GM12874 (cell line): ENCODE results near the gene SCNM1.

Source experiments
- TF ChIP-seq, protein P1 (sequence below): IDR thresholded peaks from 2 replicates; pipeline ENCODE4 v1.5.1; 2011; ENCODE audit warnings: low read depth, mild to moderate bottlenecking, control low read depth, low read length, moderate library complexity; ENCODE audit not compliant: insufficient read depth

Gene SCNM1

DNA sequence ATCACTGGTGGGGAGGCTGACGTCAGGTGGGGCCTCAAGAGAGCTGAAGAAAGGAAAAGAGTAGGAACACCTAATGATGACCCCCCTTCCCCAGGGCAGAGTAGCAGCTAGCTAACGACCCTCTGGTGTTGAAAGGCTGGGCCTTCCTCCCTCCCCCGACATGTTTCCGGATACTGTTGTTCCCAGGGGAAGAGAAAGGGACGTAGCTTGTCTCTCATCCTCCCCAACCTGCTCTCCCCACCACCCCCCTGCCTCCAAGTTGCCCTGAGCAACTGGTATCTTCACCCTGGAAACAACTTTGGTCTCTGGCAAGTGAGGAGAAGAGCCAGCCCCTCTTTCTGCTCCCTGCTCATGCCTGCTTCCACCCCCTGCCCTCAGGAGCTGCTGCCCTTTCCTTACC lies 22.0 kb upstream of the SCNM1 start:
- TF ChIP-seq, protein P1, sequence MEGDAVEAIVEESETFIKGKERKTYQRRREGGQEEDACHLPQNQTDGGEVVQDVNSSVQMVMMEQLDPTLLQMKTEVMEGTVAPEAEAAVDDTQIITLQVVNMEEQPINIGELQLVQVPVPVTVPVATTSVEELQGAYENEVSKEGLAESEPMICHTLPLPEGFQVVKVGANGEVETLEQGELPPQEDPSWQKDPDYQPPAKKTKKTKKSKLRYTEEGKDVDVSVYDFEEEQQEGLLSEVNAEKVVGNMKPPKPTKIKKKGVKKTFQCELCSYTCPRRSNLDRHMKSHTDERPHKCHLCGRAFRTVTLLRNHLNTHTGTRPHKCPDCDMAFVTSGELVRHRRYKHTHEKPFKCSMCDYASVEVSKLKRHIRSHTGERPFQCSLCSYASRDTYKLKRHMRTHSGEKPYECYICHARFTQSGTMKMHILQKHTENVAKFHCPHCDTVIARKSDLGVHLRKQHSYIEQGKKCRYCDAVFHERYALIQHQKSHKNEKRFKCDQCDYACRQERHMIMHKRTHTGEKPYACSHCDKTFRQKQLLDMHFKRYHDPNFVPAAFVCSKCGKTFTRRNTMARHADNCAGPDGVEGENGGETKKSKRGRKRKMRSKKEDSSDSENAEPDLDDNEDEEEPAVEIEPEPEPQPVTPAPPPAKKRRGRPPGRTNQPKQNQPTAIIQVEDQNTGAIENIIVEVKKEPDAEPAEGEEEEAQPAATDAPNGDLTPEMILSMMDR: no peak

DNA sequence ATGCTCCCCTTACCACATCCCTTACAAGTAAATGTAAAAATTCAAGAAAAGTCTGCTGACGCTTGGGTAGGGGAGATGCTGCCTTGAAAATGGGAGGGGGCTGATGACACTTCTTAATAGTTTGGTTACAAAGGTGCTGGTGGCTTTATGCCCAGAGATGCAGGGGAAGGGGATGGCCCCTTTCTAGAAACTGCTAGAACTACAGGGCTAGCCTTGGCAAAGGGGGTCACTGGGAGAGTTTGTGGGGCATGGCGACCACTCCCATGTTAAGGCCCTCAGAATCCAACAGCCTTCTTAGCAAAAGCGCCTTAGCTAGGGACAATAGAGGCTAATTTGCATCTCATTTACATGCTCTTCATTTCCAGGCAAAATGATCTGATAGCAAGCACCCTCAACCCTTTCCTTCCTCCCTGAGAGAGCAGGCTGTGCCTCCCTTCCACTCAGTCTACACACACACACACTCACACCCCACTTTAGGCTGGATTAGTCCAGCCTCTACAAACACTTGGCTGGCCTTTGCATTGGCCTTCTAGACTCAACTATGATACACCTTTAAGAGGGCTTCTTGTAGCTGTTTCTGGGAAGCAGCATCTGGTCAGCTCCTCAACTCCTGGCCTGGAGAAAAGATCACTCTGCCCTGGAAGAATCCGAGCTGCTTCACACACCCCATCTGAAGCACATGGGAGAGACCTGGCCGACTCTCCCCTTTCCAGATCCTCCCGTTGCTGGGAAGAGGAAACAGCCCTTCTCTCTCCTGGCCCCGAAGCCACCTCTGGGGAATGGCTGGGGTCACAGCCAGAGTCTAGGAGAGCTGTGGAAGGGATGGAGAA lies 21.3 kb upstream of the SCNM1 start:
- TF ChIP-seq, protein P1: no peak

DNA sequence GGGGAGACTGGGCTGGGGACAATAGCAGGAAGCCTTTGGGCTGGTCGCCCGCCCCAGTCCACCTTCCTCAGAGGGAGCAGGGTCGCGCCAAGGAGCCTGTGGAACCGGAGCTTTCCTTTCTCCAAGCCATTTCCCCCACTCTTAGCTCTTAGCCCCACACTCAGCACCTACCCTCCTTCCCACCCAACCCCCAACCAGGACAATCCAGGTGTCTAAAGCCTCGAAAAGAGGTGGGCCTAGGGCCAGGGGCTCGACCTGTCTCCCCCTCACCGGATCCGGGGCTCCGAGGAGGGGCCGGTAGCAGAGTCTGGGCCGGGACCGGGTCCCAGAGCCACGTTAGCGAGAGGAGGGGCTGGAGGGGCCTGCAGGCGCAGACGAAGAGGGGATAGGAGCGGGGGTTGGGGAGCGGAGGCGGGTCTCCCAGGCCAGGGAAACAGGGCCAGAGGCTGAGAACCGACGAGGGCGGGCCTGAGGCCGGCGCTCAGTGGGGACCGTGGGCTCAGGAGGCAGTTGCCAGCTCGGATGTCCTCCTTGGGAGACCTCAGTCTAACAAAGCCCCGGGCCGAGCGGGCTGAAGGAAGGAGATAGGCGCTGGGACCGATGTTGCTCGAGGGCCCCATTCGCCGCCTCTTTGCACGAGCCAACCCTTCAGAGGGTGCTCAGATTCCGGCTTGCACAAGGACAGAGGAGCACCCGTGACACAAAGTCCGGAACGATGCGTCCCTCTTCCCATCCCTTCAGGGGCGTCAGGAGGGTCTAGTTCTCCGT lies 20.5 kb upstream of the SCNM1 start:
- TF ChIP-seq, protein P1: no peak

DNA sequence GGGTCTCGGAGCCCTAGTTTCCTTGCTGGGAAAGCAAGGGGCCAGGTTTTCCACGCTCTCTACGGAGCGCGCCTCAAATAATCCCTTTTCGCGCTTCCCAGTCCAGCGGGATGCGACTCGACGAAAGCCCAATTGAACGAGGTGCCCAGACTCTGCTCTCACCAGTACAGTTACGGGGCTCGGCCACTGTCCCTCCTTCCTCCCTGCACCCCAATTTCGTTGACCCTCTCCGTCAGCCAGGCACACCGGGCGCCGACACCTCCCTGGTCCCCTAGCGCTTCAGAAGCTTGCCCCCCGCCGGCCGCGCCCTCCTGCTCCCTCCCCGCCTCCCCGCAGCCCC lies 19.9 kb upstream of the SCNM1 start:
- TF ChIP-seq, protein P1: no peak

DNA sequence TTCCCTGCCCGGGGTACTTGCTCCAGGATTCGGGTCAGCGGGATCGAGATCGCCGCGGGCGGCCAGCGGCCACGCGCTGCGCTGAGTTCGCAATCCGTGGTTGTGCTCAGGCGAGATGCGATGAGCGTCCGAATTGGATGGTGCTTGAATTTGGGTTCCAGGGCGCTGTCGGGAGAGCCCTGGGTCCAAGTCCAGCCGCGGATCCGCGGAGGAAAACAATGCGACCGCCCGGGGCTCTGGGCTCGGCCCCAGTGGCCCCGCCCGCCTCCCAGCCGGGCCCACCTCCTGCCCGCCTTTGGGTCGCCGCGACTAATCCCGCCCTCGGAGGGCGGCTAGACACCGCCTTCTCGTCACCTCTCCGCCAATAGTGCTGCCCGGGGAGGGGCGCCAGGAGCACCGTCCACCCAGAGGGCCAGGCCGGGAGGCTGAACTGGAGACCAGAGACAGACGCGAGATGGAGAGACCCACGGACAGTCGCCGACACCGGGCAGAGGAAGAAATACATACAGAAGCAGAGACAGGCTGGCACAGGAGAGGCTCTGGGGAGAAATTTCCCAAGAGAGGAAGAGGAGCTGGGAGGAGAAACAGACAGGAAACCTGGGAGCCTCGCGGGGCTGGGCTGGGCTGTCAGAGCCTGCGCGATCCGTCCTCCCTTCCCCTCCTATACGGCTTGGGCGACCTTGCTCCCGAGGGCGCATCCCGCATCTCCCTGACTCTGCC lies 19.4 kb upstream of the SCNM1 start, which contains the start of gene SEMA6C:
Gene SEMA6C, minus strand, starts transcription at position 220 of the 720 bp plus-strand sequence. CDS start 4,010 bp downstream, outside the sequence.
- TF ChIP-seq, protein P1: no peak

- TF ChIP-seq, protein P1: no peak
These were observed 18.8 kb upstream of the SCNM1 start for GRCh38 chr1:151147132-151147503.

DNA sequence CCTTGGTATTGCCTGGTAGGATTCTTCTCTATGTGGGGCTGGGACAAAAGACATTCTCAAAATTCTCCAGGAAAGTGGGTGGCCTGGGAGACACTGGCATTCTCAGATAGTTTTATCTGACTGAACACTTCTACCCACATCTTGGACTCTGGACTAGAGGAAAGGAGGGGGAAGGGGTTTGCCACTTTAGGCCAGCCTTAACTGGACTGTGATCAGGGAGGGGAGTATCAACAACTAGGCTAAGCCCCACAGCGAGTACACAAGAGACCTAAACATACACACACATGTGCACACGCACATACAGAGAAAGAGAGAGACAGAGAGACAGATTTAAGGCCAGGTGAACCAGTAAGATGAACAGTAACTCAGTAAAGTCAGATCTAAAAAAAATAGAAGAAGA lies 18.3 kb upstream of the SCNM1 start:
- TF ChIP-seq, protein P1: no peak
